GM12878 (cell line): ENCODE data around the gene ZNF283. TPM values are rescaled to one million over a fixed set of nuclear protein-coding genes. Genes with fewer than 3 reads are reported as not detected.
"Not testable (repeated sequence)": the region's sequence is repeated elsewhere in the genome, so short reads cannot be mapped to it uniquely, and the experiment has no call there.

Experiments used
- ATAC-seq: fragments of 200-7000 bp; cut with Tn5 transposase; 3 replicates; pipeline ENCODE4 v1.9.1; 2020; ENCODE audit warnings: mild to moderate bottlenecking, moderate library complexity
- BruUV-seq: library from RNA; stranded (reverse); fragments of 400-500 nt; replicated peaks from 2 replicates; lab custom pipeline; 2021; lab: Mats Ljungman, UMichigan
- CTCF ChIA-PET: fragments of 300-600 bp; sonication (Branson Sonifier 250); formaldehyde crosslinking; extraction: SDS; loops from one replicate; lab custom pipeline; 2021; ENCODE audit warnings: inconsistent platforms; lab: Yijun Ruan, JAX
- POLR2A ChIA-PET: fragments of 350-600 bp; formaldehyde crosslinking; extraction: SDS; loops from one replicate; lab custom pipeline; 2021; ENCODE audit warnings: inconsistent platforms; lab: Charles Lee
- RAD21 ChIA-PET: fragments of 300-600 bp; sonication (Branson Sonifier 250); formaldehyde crosslinking; loops from one replicate; lab custom pipeline; 2023; ENCODE audit warnings: antibody characterized with exemption; ENCODE audit not compliant: unreplicated experiment; lab: Charles Lee
- SMC1A ChIA-PET: fragments of 300-600 bp; sonication (Branson Sonifier 250); formaldehyde crosslinking; loops from one replicate; lab custom pipeline; 2023; ENCODE audit not compliant: unreplicated experiment, uncharacterized antibody; lab: Charles Lee
- DNase-seq: peaks from one replicate; pipeline ENCODE4 v3.0.0-alpha.2; 2011; ENCODE audit warnings: low read depth, low spot score
- FAIRE-seq: peaks from 3 replicates; lab custom pipeline; 2011; peaks lifted over from hg19 to GRCh38; lab: Jason Lieb, UNC
- H2AFZ ChIP-seq: 2 replicates; pipeline ENCODE4 v1.6.0; 2011; ENCODE audit warnings: low read depth, low read length, control low read depth; ENCODE audit not compliant: control insufficient read depth
- H3K27ac ChIP-seq: 2 replicates; pipeline ENCODE4 v1.5.1; 2011; ENCODE audit warnings: control low read depth; ENCODE audit not compliant: control insufficient read depth, insufficient read depth
- H3K27me3 ChIP-seq, 2 experiments: replicated peaks in 1 of 2; 2 replicates each; pipeline versions ENCODE4 v1.6.0 to v1.6.1; 2011; ENCODE audit warnings: low read length in 1 of 2; ENCODE audit not compliant: control insufficient read depth in 2 of 2, insufficient read depth in 2 of 2
- H3K36me3 ChIP-seq, 2 experiments: 2 replicates each; pipeline ENCODE4 v1.5.1; 2011; ENCODE audit warnings: low read length in 1 of 2; ENCODE audit not compliant: control insufficient read depth in 2 of 2, insufficient read depth in 2 of 2
- H3K4me1 ChIP-seq: 2 replicates; pipeline ENCODE4 v1.6.1; 2011; ENCODE audit warnings: mild to moderate bottlenecking, low read length, moderate library complexity, mixed read lengths; ENCODE audit not compliant: control insufficient read depth, insufficient read depth
- H3K4me2 ChIP-seq: 2 replicates; pipeline ENCODE4 v1.6.0; 2011; ENCODE audit warnings: control low read depth; ENCODE audit not compliant: control insufficient read depth, insufficient read depth
- H3K4me3 ChIP-seq: fragments of 200-600 bp; sonication (generic); 2 replicates; pipeline ENCODE4 v1.5.1; 2016
- H3K79me2 ChIP-seq: 2 replicates; pipeline ENCODE4 v1.6.0; 2011; ENCODE audit warnings: low read length; ENCODE audit not compliant: control insufficient read depth, insufficient read depth
- H3K9ac ChIP-seq: 2 replicates; pipeline ENCODE4 v1.8.0; 2011; ENCODE audit warnings: low read length, control low read depth, mixed read lengths; ENCODE audit not compliant: control insufficient read depth, insufficient read depth
- H3K9me3 ChIP-seq: replicated peaks from 3 replicates; pipeline ENCODE4 v1.5.1; 2011; ENCODE audit warnings: mild to moderate bottlenecking, low read length; ENCODE audit not compliant: control insufficient read depth, insufficient read depth
- H4K20me1 ChIP-seq: 2 replicates; pipeline ENCODE4 v1.6.0; 2011; ENCODE audit not compliant: control insufficient read depth, insufficient read depth
- CBFB ChIP-seq: IDR thresholded peaks from 2 replicates; pipeline ENCODE4 v1.6.1; 2016; ENCODE audit warnings: antibody characterized with exemption, low read depth
- CHD4 ChIP-seq: fragments of 200-600 bp; sonication (generic); IDR thresholded peaks from 2 replicates; pipeline ENCODE4 v1.6.1; 2016; ENCODE audit warnings: mild to moderate bottlenecking
- FOXK2 ChIP-seq: fragments of 450-650 bp; IDR thresholded peaks from 2 replicates; pipeline ENCODE4 v1.6.1; 2017; ENCODE audit warnings: mild to moderate bottlenecking, moderate library complexity
- IKZF1 ChIP-seq: fragments of 450-650 bp; conservative IDR thresholded peaks from 2 replicates; pipeline ENCODE4 v1.6.1; 2017; ENCODE audit warnings: antibody characterized with exemption, mild to moderate bottlenecking
- KDM1A ChIP-seq: fragments of 200-600 bp; sonication (generic); IDR thresholded peaks from 2 replicates; pipeline ENCODE4 v1.6.1; 2016; ENCODE audit warnings: borderline replicate concordance
- NR2C1 ChIP-seq: fragments of 450-650 bp; IDR thresholded peaks from 2 replicates; pipeline ENCODE4 v1.6.1; 2017; ENCODE audit warnings: antibody characterized with exemption, mild to moderate bottlenecking, moderate library complexity
- NR2C2 ChIP-seq: IDR thresholded peaks from 2 replicates; pipeline ENCODE4 v1.6.1; 2011; ENCODE audit warnings: borderline replicate concordance, low read depth; ENCODE audit not compliant: control insufficient read depth, insufficient read length
- RBBP5 ChIP-seq: fragments of 200-600 bp; sonication (generic); conservative IDR thresholded peaks from 2 replicates; pipeline ENCODE4 v1.6.1; 2016
- RCOR1 ChIP-seq: conservative IDR thresholded peaks from 2 replicates; pipeline ENCODE4 v1.6.1; 2012; ENCODE audit warnings: low read depth, low read length, improper control_type of control experiment
- SPI1 ChIP-seq: IDR thresholded peaks from 2 replicates; pipeline ENCODE4 v1.6.1; 2011; ENCODE audit warnings: low read depth, mild to moderate bottlenecking, low read length, moderate library complexity, borderline replicate concordance; ENCODE audit not compliant: insufficient read depth
- SUPT20H ChIP-seq: IDR thresholded peaks from 2 replicates; pipeline ENCODE4 v1.6.1; 2011; ENCODE audit warnings: low read depth, mild to moderate bottlenecking, low read length, moderate library complexity, borderline replicate concordance; ENCODE audit not compliant: control insufficient read depth
- SUZ12 ChIP-seq: fragments of 200-600 bp; sonication (generic); IDR thresholded peaks from one replicate; pipeline ENCODE4 v1.6.1; 2018; ENCODE audit warnings: antibody characterized with exemption, mild to moderate bottlenecking; ENCODE audit not compliant: unreplicated experiment
- YBX1 ChIP-seq: fragments of 450-650 bp; IDR thresholded peaks from 2 replicates; pipeline ENCODE4 v1.6.1; 2016; ENCODE audit warnings: antibody characterized with exemption
- ZNF274 ChIP-seq: IDR thresholded peaks from one replicate; pipeline ENCODE4 v1.8.0; 2011; ENCODE audit not compliant: insufficient read length, insufficient read depth
- WGBS: methylation state at CpG from one replicate; pipeline ENCODE4 v1.1.6; 2016; ENCODE audit warnings: low lambda C conversion rate; ENCODE audit not compliant: insufficient replicate concordance, insufficient coverage; ENCODE audit errors: missing lambda C conversion rate; 5-methylcytosine and 5-hydroxymethylcytosine counted together
- in situ Hi-C: fragments of 300-500 bp; cut with MboI; formaldehyde crosslinking; loops from 9 replicates; pipeline ENCODE4 v1.14.3; 2018; ENCODE audit warnings: mixed read lengths
- intact Hi-C: fragments of 100-400 bp; cut with micrococcal nuclease; formaldehyde crosslinking; loops from one replicate; pipeline ENCODE4 v1.14.2; 2022; ENCODE audit not compliant: unreplicated experiment
- polyA plus RNA-seq, 11 experiments: library from polyadenylated mRNA; depleted of rRNA in 4 of 11; unstranded in 6 of 11; stranded (reverse) in 5 of 11; fragments of >200 nt; fragmentation: Nextera tagmentation in 4 of 11; fragmentation: Illumina TruSeq in 1 of 11; extraction: Ambion mirVana in 4 of 11; extraction: Trizol in 1 of 11; gene quantifications; 1 replicate in 1 of 11; 2 replicates in 10 of 11; pipeline versions ENCODE4 v1.2.1 to v1.2.3, GENCODE V29; 2011 to 2016; ENCODE audit warnings: inconsistent platforms in 2 of 11, missing spikeins in 2 of 11, low read depth in 1 of 11
- total RNA-seq, 4 experiments: library from RNA; depleted of rRNA in 3 of 4; stranded (reverse); fragments of >200 nt in 3 of 4; fragmentation: Illumina TruSeq in 1 of 4; extraction: Trizol in 1 of 4; gene quantifications; 2 replicates each; pipeline versions ENCODE4 v1.2.1 to v1.2.3, GENCODE V29; 2013 to 2021
- TF ChIP-seq, protein P1 (sequence below): fragments of 450-650 bp; formaldehyde crosslinking; IDR thresholded peaks from 2 replicates; pipeline ENCODE4 v1.4.0; 2022; ENCODE audit warnings: mild to moderate bottlenecking, moderate library complexity
- TF ChIP-seq, protein P2 (sequence below): IDR thresholded peaks from 2 replicates; pipeline ENCODE4 v1.6.1; 2011; ENCODE audit warnings: low read depth, mild to moderate bottlenecking, low read length, moderate library complexity, borderline replicate concordance; ENCODE audit errors: extremely low read depth

Gene ZNF283
- total and polyA plus RNA-seq, 10 of the 15 experiments (the other 5 are each of a cell fraction or from before 2014, with no cell fraction given): 2.2 to 7.8 (median 3.7) TPM

DNA sequence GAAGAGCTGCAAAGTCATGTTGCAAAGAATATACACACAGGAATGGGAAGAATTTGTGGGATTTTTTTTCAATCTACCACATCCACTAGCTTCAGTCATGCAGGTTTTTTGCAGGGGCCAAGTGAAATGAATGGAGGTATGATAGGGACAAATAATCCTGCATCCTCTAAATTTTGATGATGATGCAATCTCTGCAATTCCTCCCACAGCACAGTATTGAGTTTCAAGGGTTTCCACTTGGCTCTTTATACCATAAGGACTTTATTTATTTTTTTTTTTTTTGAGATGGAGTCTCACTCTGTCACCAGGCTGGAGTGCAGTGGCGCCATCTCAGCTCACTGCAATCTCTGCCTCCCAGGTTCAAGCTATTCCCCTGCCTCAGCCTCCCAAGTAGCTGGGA lies 9.7 kb upstream of the ZNF283 start:
- H3K36me3 ChIP-seq, H3K27ac ChIP-seq, H3K9me3 ChIP-seq, DNase-seq, H3K4me3 ChIP-seq, H3K27me3 ChIP-seq, intact Hi-C loops, RAD21 ChIA-PET, H3K79me2 ChIP-seq, FAIRE-seq, H3K4me1 ChIP-seq, H3K9ac ChIP-seq, H3K4me2 ChIP-seq, POLR2A ChIA-PET, H2AFZ ChIP-seq, H4K20me1 ChIP-seq, ATAC-seq, in situ Hi-C loops, BruUV-seq: not testable (repeated sequence)
- SMC1A ChIA-PET: interaction anchor here (1.3 kb wide), 1 partner anchor 18 kb away, joined by 3 read pairs; no protein-coding TSS in a partner anchor
- 17% methylated on average over 1 of the region's 1 CpG for WGBS
- CTCF ChIA-PET: interaction anchor here (0.9 kb wide), 1 partner anchor 51 kb away, joined by 3 read pairs; no protein-coding TSS in a partner anchor

DNA sequence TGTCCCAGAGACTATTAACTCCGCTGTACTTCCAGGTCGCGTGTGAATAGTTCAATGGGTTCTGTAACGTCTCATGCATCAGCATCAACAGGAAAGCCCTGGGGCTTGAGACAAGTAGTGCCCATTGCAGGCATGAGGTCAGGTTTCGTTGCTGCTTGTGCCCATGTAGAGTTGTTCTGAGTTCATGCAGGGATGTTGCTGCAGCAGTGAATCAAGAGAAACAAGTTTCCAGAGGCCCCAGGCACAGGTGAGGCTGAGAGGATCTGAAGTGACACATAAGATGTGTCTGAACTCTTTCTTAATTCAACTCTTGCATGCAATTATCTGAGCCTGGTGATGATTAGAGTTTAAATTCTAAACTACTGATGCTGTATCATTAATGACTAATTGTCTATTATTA lies 8.6 kb upstream of the ZNF283 start:
- DNase-seq (no peak), ATAC-seq (no peak), FAIRE-seq (no peak)
- peaks cover 3% of the 10 kb centered on the region; the same call in 2 of the 3 replicates for H3K9me3 ChIP-seq
- intact Hi-C loops (no loop called here), in situ Hi-C loops (no loop called here)
- no peak overlapping the region for H2AFZ ChIP-seq
- POLR2A ChIA-PET: no interaction called here
- H3K9ac ChIP-seq: no peak overlapping the region
- H3K4me1 ChIP-seq: no peaks in the 10 kb centered on the region
- no peaks in the 10 kb centered on the region for H3K36me3 ChIP-seq
- SMC1A ChIA-PET: interaction anchor here (1.6 kb wide), 1 partner anchor 9 kb away, joined by 3 read pairs; no protein-coding TSS in a partner anchor
- no peak overlapping the region for H3K4me3 ChIP-seq
- RAD21 ChIA-PET: no interaction called here
- no peaks in the 10 kb centered on the region for H4K20me1 ChIP-seq
- CTCF ChIA-PET: interaction anchor here (2.1 kb wide), 1 partner anchor 9 kb away, joined by 6 read pairs; no protein-coding TSS in a partner anchor
- no peaks in the 10 kb centered on the region for H3K79me2 ChIP-seq
- H3K27ac ChIP-seq: no peak overlapping the region
- WGBS: 77% methylated on average over 5 of the region's 5 CpGs
- H3K4me2 ChIP-seq: no peak overlapping the region
- H3K27me3 ChIP-seq: no peaks in the 10 kb centered on the region; a peak in 1 of 4 replicates
- no TSS peak for BruUV-seq
- TF ChIP-seq YBX1 (no peak), KDM1A (no peak), SUZ12 (no peak), IKZF1 (no peak), CBFB (no peak), SPI1 (no peak), ZNF274 (no peak), FOXK2 (no peak), NR2C2 (no peak), CHD4 (no peak), RBBP5 (no peak), NR2C1 (no peak), RCOR1 (no peak), SUPT20H (no peak)
- TF ChIP-seq, protein P1, sequence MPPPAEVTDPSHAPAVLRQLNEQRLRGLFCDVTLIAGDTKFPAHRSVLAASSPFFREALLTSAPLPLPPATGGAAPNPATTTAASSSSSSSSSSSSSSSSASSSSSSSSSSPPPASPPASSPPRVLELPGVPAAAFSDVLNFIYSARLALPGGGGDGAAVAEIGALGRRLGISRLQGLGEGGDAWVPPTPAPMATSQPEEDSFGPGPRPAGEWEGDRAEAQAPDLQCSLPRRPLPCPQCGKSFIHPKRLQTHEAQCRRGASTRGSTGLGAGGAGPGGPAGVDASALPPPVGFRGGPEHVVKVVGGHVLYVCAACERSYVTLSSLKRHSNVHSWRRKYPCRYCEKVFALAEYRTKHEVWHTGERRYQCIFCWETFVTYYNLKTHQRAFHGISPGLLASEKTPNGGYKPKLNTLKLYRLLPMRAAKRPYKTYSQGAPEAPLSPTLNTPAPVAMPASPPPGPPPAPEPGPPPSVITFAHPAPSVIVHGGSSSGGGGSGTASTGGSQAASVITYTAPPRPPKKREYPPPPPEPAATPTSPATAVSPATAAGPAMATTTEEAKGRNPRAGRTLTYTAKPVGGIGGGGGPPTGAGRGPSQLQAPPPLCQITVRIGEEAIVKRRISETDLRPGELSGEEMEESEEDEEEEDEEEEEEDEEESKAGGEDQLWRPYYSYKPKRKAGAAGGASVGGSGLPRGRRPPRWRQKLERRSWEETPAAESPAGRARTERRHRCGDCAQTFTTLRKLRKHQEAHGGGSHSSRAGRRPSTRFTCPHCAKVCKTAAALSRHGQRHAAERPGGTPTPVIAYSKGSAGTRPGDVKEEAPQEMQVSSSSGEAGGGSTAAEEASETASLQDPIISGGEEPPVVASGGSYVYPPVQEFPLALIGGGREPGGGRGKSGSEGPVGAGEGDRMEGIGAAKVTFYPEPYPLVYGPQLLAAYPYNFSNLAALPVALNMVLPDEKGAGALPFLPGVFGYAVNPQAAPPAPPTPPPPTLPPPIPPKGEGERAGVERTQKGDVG (CRISPR knock-in tag): no peak
- TF ChIP-seq, protein P2, sequence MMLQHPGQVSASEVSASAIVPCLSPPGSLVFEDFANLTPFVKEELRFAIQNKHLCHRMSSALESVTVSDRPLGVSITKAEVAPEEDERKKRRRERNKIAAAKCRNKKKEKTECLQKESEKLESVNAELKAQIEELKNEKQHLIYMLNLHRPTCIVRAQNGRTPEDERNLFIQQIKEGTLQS: no peak
